HCT116 (cell line): ENCODE results near the gene APBB1IP. TPM values are rescaled to one million over a fixed set of nuclear protein-coding genes. Genes with fewer than 3 reads are reported as not detected.

ENCODE experiments used
- ATAC-seq: fragments of 200-7000 bp; cut with Tn5 transposase; 2 replicates; pipeline ENCODE4 v1.9.1; 2020; ENCODE audit warnings: mild to moderate bottlenecking, moderate library complexity
- BruUV-seq: library from RNA; stranded (reverse); fragments of 400-500 nt; replicated peaks from 2 replicates; lab custom pipeline; 2021; lab: Mats Ljungman, UMichigan
- CTCF ChIA-PET: fragments of 300-600 bp; sonication (Branson Sonifier 250); formaldehyde crosslinking; loops from one replicate; lab custom pipeline; 2021; ENCODE audit warnings: antibody characterized with exemption; lab: Charles Lee
- POLR2A ChIA-PET: fragments of 300-600, 350-600 bp; sonication (Branson Sonifier 250); formaldehyde crosslinking; loops from one replicate; lab custom pipeline; 2021; ENCODE audit warnings: antibody characterized with exemption; lab: Charles Lee
- RAD21 ChIA-PET, 2 experiments: fragments of 300-600 bp; sonication (Branson Sonifier 250); formaldehyde crosslinking; loops; one replicate each; lab custom pipeline; 2023; ENCODE audit warnings: low total read pairs in 2 of 2; ENCODE audit not compliant: uncharacterized antibody in 2 of 2, unreplicated experiment in 2 of 2, low non-redundant PET in 1 of 2; lab: Charles Lee
- DNase-seq: peaks from one replicate; pipeline ENCODE4 v3.0.0-alpha.2; 2010; ENCODE audit warnings: low read depth, low spot score
- H2AFZ ChIP-seq: fragments of 200-600 bp; shearing (Covaris generic), sonication (generic); 2 replicates; pipeline ENCODE4 v1.6.1; 2017; ENCODE audit warnings: low read depth, mixed run types, mixed read lengths, antibody characterized with exemption, low read length; ENCODE audit not compliant: poor library complexity, severe bottlenecking
- H3K27ac ChIP-seq: 2 replicates; pipeline ENCODE4 v1.5.1; 2012; ENCODE audit warnings: low read depth, low read length
- H3K27me3 ChIP-seq: fragments of 200-600 bp; sonication (generic); 2 replicates; pipeline ENCODE4 v1.6.1; 2016; ENCODE audit warnings: mixed run types, low read length, mixed read lengths; ENCODE audit not compliant: insufficient read depth
- H3K36me3 ChIP-seq, 2 experiments: fragments of 200-500 bp in 1 of 2; fragments of 200-600 bp in 1 of 2; sonication (Bioruptor generic) in 1 of 2; sonication (generic) in 1 of 2; 2 replicates each; pipeline versions ENCODE4 v1.5.1 to v1.6.1; 2014 to 2016; ENCODE audit warnings: low read length in 2 of 2, inconsistent platforms in 1 of 2, mixed read lengths in 1 of 2, mixed run types in 1 of 2; ENCODE audit not compliant: insufficient read depth in 2 of 2, control insufficient read depth in 1 of 2
- H3K4me1 ChIP-seq, 2 experiments: fragments of 200-600 bp in 1 of 2; sonication (generic) in 1 of 2; 2 replicates each; pipeline versions ENCODE4 v1.5.1 to v1.6.1; 2012 to 2017; ENCODE audit warnings: low read length in 2 of 2, inconsistent platforms in 1 of 2, mild to moderate bottlenecking in 1 of 2, mixed read lengths in 1 of 2, mixed run types in 1 of 2, moderate library complexity in 1 of 2; ENCODE audit not compliant: insufficient read depth in 2 of 2, control insufficient read depth in 1 of 2
- H3K4me2 ChIP-seq: fragments of 200-600 bp; sonication (generic); 2 replicates; pipeline ENCODE4 v1.6.1; 2017; ENCODE audit warnings: mixed run types, low read length, mixed read lengths
- H3K4me3 ChIP-seq, 2 experiments: fragments of 200-600 bp in 1 of 2; sonication (generic) in 1 of 2; replicated peaks in 1 of 2; 2 replicates each; pipeline ENCODE4 v1.5.1; 2011 to 2016; ENCODE audit warnings: low read length in 2 of 2, control low read depth in 1 of 2, low read depth in 1 of 2, mild to moderate bottlenecking in 1 of 2, mixed read lengths in 1 of 2, mixed run types in 1 of 2
- H3K79me2 ChIP-seq: fragments of 200-600 bp; sonication (generic); 2 replicates; pipeline ENCODE4 v1.6.1; 2017; ENCODE audit warnings: mild to moderate bottlenecking, mixed run types, low read length, moderate library complexity, mixed read lengths; ENCODE audit not compliant: insufficient read depth
- H3K9ac ChIP-seq: fragments of 200-600 bp; sonication (generic); 2 replicates; pipeline ENCODE4 v1.6.1; 2016; ENCODE audit warnings: low read length, mixed read lengths
- H3K9me2 ChIP-seq: fragments of 200-600 bp; sonication (generic), shearing (Covaris generic); 2 replicates; pipeline ENCODE4 v1.6.1; 2017; ENCODE audit warnings: mixed run types, mild to moderate bottlenecking, moderate library complexity; ENCODE audit not compliant: insufficient read depth
- H3K9me3 ChIP-seq, 2 experiments: fragments of 200-500 bp in 1 of 2; fragments of 200-600 bp in 1 of 2; sonication (Bioruptor generic) in 1 of 2; sonication (generic) in 1 of 2; 2 replicates each; pipeline ENCODE4 v1.6.1; 2014 to 2017; ENCODE audit warnings: low read length in 2 of 2, mixed read lengths in 2 of 2, inconsistent platforms in 1 of 2, low read depth in 1 of 2, mild to moderate bottlenecking in 1 of 2, mixed run types in 1 of 2, moderate library complexity in 1 of 2; ENCODE audit not compliant: control insufficient read depth in 1 of 2, insufficient read depth in 1 of 2
- H4K20me1 ChIP-seq: fragments of 200-600 bp; sonication (generic), shearing (Covaris generic); 2 replicates; pipeline ENCODE4 v1.6.1; 2017; ENCODE audit warnings: mixed run types, mild to moderate bottlenecking, moderate library complexity; ENCODE audit not compliant: insufficient read depth
- CBX3 ChIP-seq: IDR thresholded peaks from 2 replicates; pipeline ENCODE4 v1.6.1; 2012; ENCODE audit warnings: low read depth
- CEBPB ChIP-seq: IDR thresholded peaks from 2 replicates; pipeline ENCODE4 v1.6.1; 2012; ENCODE audit warnings: low read depth
- EGR1 ChIP-seq: IDR thresholded peaks from 2 replicates; pipeline ENCODE4 v1.6.1; 2012; ENCODE audit warnings: low read depth
- EZH2 ChIP-seq: fragments of 200-600 bp; sonication (generic); IDR thresholded peaks from 2 replicates; pipeline ENCODE4 v1.6.1; 2017; ENCODE audit warnings: antibody characterized with exemption, mixed run types
- EZH2phosphoT487 ChIP-seq: fragments of 200-600 bp; IDR thresholded peaks from 2 replicates; pipeline ENCODE4 v1.6.1; 2018; ENCODE audit warnings: antibody characterized with exemption, borderline replicate concordance
- FOSL1 ChIP-seq: IDR thresholded peaks from 2 replicates; pipeline ENCODE4 v1.6.1; 2012; ENCODE audit warnings: low read depth
- JUND ChIP-seq: IDR thresholded peaks from 2 replicates; pipeline ENCODE4 v1.6.1; 2012
- POLR2A ChIP-seq: IDR thresholded peaks from 2 replicates; pipeline ENCODE4 v1.7.0; 2011; ENCODE audit warnings: borderline replicate concordance; ENCODE audit not compliant: insufficient read depth, insufficient read length; ENCODE audit errors: extremely low read depth
- RAD21 ChIP-seq: IDR thresholded peaks from 2 replicates; pipeline ENCODE4 v1.6.1; 2012; ENCODE audit warnings: low read depth, mild to moderate bottlenecking
- SIN3A ChIP-seq: IDR thresholded peaks from 2 replicates; pipeline ENCODE4 v1.6.1; 2012; ENCODE audit warnings: low read depth
- SP1 ChIP-seq: IDR thresholded peaks from 2 replicates; pipeline ENCODE4 v1.6.1; 2012; ENCODE audit warnings: low read depth
- TCF7L2 ChIP-seq: IDR thresholded peaks from 2 replicates; pipeline ENCODE4 v1.7.0; 2011; ENCODE audit warnings: borderline replicate concordance, inconsistent platforms; ENCODE audit not compliant: insufficient read depth, insufficient read length; ENCODE audit errors: extremely low read depth
- YY1 ChIP-seq: IDR thresholded peaks from 2 replicates; pipeline ENCODE4 v1.6.1; 2011; ENCODE audit warnings: low read length, low read depth, moderate library complexity, mild to moderate bottlenecking; ENCODE audit not compliant: insufficient replicate concordance; ENCODE audit errors: extremely low read depth
- ZFX ChIP-seq: fragments of 450-650 bp; IDR thresholded peaks from 2 replicates; pipeline ENCODE4 v1.6.1; 2017
- ZNF274 ChIP-seq: fragments of 200-500 bp; sonication (Bioruptor generic); IDR thresholded peaks from 2 replicates; pipeline ENCODE4 v1.6.1; 2014; ENCODE audit warnings: mild to moderate bottlenecking, low read depth, low read length, inconsistent platforms
- intact Hi-C: fragments of 100-400 bp; cut with micrococcal nuclease; formaldehyde crosslinking; loops from 2 replicates; pipeline ENCODE4 v1.10.0; 2022
- total RNA-seq: library from RNA; stranded (reverse); gene quantifications from one replicate; pipeline ENCODE4 v1.2.1, GENCODE V29; 2021; ENCODE audit not compliant: unreplicated experiment
- TF ChIP-seq, protein P1 (sequence below): IDR thresholded peaks from 2 replicates; pipeline ENCODE4 v1.6.1; 2012
- TF ChIP-seq, protein P2 (sequence below): IDR thresholded peaks from 2 replicates; pipeline ENCODE4 v1.6.1; 2011; ENCODE audit warnings: mild to moderate bottlenecking, low read length, moderate library complexity; ENCODE audit not compliant: insufficient replicate concordance; ENCODE audit errors: extremely low read depth
- TF ChIP-seq, protein P3 (sequence below): IDR thresholded peaks from 2 replicates; pipeline ENCODE4 v1.6.1; 2012
- TF ChIP-seq, protein P4 (sequence below): IDR thresholded peaks from 2 replicates; pipeline ENCODE4 v1.6.1; 2012; ENCODE audit warnings: low read depth

The APBB1IP gene
- total RNA-seq, 1 experiment from 2014 or later = 0.27 TPM

DNA sequence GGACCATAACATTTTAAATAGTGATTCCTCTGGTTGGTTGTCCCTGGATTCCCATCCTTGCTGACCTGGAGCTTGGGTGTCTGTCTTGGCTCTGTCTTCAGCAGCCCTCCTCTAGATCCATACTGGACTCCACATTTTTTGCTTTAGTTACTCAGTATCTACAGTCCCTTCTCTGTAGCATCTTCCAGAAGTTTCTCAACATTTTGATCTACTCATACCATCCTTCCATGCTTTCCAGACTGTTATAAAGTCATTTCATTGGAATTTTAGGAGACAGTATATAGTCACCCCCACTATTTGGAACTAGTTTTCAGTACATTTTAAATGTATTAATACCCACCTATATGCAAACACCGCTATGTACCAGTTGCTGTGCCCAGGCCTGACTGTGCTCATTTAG is 25.8 kb downstream of the APBB1IP start:
- ChIA-PET POLR2A (no interaction called here), CTCF (no interaction called here), RAD21 (no interaction called here)
- BruUV-seq = no TSS peak
- no peak overlapping the region for H3K4me3 ChIP-seq
- H3K9ac ChIP-seq = no peak overlapping the region
- no peaks in the 10 kb centered on the region for H3K9me3 ChIP-seq
- TF ChIP-seq, protein P1, sequence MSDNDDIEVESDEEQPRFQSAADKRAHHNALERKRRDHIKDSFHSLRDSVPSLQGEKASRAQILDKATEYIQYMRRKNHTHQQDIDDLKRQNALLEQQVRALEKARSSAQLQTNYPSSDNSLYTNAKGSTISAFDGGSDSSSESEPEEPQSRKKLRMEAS = no peak
- no peak for TF ChIP-seq SP1
- no peak for TF ChIP-seq SIN3A
- no peak for TF ChIP-seq FOSL1
- TF ChIP-seq, protein P2, sequence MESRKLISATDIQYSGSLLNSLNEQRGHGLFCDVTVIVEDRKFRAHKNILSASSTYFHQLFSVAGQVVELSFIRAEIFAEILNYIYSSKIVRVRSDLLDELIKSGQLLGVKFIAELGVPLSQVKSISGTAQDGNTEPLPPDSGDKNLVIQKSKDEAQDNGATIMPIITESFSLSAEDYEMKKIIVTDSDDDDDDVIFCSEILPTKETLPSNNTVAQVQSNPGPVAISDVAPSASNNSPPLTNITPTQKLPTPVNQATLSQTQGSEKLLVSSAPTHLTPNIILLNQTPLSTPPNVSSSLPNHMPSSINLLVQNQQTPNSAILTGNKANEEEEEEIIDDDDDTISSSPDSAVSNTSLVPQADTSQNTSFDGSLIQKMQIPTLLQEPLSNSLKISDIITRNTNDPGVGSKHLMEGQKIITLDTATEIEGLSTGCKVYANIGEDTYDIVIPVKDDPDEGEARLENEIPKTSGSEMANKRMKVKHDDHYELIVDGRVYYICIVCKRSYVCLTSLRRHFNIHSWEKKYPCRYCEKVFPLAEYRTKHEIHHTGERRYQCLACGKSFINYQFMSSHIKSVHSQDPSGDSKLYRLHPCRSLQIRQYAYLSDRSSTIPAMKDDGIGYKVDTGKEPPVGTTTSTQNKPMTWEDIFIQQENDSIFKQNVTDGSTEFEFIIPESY = no peak
- no peak for TF ChIP-seq CBX3
- TF ChIP-seq EZH2phosphoT487 = no peak
- TF ChIP-seq POLR2A = no peak
- TF ChIP-seq TCF7L2 = no peak
- TF ChIP-seq, protein P3, sequence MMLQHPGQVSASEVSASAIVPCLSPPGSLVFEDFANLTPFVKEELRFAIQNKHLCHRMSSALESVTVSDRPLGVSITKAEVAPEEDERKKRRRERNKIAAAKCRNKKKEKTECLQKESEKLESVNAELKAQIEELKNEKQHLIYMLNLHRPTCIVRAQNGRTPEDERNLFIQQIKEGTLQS = no peak
- no peak for TF ChIP-seq EGR1
- TF ChIP-seq ZFX = no peak
- no peak for TF ChIP-seq CEBPB
- TF ChIP-seq JUND = no peak
- no peak for TF ChIP-seq ZNF274
- TF ChIP-seq RAD21 = no peak
- TF ChIP-seq EZH2 = no peak
- TF ChIP-seq, protein P4, sequence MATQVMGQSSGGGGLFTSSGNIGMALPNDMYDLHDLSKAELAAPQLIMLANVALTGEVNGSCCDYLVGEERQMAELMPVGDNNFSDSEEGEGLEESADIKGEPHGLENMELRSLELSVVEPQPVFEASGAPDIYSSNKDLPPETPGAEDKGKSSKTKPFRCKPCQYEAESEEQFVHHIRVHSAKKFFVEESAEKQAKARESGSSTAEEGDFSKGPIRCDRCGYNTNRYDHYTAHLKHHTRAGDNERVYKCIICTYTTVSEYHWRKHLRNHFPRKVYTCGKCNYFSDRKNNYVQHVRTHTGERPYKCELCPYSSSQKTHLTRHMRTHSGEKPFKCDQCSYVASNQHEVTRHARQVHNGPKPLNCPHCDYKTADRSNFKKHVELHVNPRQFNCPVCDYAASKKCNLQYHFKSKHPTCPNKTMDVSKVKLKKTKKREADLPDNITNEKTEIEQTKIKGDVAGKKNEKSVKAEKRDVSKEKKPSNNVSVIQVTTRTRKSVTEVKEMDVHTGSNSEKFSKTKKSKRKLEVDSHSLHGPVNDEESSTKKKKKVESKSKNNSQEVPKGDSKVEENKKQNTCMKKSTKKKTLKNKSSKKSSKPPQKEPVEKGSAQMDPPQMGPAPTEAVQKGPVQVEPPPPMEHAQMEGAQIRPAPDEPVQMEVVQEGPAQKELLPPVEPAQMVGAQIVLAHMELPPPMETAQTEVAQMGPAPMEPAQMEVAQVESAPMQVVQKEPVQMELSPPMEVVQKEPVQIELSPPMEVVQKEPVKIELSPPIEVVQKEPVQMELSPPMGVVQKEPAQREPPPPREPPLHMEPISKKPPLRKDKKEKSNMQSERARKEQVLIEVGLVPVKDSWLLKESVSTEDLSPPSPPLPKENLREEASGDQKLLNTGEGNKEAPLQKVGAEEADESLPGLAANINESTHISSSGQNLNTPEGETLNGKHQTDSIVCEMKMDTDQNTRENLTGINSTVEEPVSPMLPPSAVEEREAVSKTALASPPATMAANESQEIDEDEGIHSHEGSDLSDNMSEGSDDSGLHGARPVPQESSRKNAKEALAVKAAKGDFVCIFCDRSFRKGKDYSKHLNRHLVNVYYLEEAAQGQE = no peak
- no peak for TF ChIP-seq YY1
- H4K20me1 ChIP-seq = no peaks in the 10 kb centered on the region
- H3K4me1 ChIP-seq = peaks cover 0 to 13% of the 10 kb centered on the region in 2 experiments; a peak in 1 of 4 replicates
- no peak for ATAC-seq
- H3K27me3 ChIP-seq = no peaks in the 10 kb centered on the region
- H3K9me2 ChIP-seq = no peaks in the 10 kb centered on the region
- H2AFZ ChIP-seq = no peak overlapping the region
- no peak for DNase-seq
- no peaks in the 10 kb centered on the region for H3K79me2 ChIP-seq
- intact Hi-C loops = no loop called here
- H3K36me3 ChIP-seq = no peaks in the 10 kb centered on the region
- H3K27ac ChIP-seq = no peak overlapping the region
- H3K4me2 ChIP-seq = no peak overlapping the region
